BLaER1 treated with 17β-estradiol and CSF1 and Interleukin-3, amounts not matched to agents 10 nM and 100 nM (cell line): ENCODE data around the gene TSTD1.

Experiments
- H3K27ac ChIP-seq, 11 experiments: shearing (Covaris generic); formaldehyde crosslinking; 2 replicates each; pipeline ENCODE4 v1.8.1; 2022
- H3K27me3 ChIP-seq, 11 experiments: shearing (Covaris generic); formaldehyde crosslinking; 2 replicates each; pipeline ENCODE4 v1.8.1; 2022
- H3K36me3 ChIP-seq, 11 experiments: shearing (Covaris generic); formaldehyde crosslinking; 2 replicates each; pipeline ENCODE4 v1.8.1; 2022
- H3K4me1 ChIP-seq, 10 experiments: shearing (Covaris generic); formaldehyde crosslinking; 2 replicates each; pipeline ENCODE4 v1.8.1; 2022
- H3K4me2 ChIP-seq, 11 experiments: shearing (Covaris generic); formaldehyde crosslinking; 2 replicates each; pipeline ENCODE4 v1.8.1; 2022
- H3K4me3 ChIP-seq, 10 experiments: shearing (Covaris generic); formaldehyde crosslinking; 2 replicates each; pipeline ENCODE4 v1.8.1; 2022
- H3K9ac ChIP-seq, 11 experiments: shearing (Covaris generic); formaldehyde crosslinking; 2 replicates each; pipeline ENCODE4 v1.8.1; 2022
- H3K9me3 ChIP-seq, 11 experiments: shearing (Covaris generic); formaldehyde crosslinking; replicated peaks in 1 of 11; 2 replicates each; pipeline ENCODE4 v1.8.1; 2022
- H4K20me1 ChIP-seq, 11 experiments: shearing (Covaris generic); formaldehyde crosslinking; 2 replicates each; pipeline ENCODE4 v1.8.1; 2022
- Cebpa-rat ChIP-seq, 11 experiments: shearing (Covaris generic); IDR thresholded peaks; 2 replicates each; pipeline ENCODE4 v1.8.1; 2022

Gene TSTD1

DNA sequence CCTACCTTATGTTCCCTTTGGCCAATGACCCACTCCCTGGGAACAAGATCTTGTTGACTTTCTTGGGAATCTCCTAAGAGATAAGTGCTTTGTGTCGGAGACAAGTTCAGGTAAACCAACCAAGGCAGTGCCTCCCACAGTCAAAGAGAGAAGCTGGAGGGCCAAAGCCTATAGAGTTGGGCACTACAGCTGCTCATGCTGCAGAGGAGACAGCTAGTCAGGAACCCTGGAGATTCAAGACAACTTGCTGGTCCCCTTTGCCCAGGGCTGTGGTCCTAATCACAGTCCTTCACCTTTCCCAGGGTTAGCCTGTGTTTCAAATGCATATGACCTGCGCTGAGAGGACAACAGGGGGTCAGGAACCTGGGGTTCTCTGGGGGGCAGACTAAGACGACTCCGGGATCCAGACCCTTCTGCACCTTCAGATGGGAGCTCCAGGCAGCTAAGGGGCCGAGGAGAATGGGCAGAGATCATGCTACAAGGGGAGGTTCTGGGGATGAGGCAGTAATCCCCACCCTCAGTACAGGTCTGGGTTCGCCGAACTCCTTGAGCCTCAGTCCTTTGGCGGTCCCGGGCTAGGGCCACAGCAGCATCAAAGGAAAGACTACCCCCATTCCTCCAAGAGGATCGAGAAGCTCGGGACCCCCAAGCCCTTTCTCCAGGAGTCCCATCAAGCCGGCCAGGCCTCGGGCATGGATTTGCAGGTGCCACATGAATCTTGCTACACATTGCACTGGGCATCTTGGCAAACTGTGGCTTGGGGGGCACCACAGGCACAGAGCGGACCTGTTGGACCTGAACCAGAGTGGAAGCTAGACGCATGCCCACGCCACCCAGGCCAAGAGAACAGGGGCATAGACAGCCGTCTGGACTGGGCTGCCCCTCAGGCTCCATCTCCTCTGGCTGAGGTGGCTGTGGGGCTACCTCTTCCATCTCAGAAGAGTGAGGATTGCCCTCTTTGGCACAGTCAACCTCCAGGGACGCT, 9.0 kb upstream of the TSTD1 start:
- no peaks in the 10 kb centered on the region for H3K27me3 ChIP-seq
- H3K9me3 ChIP-seq: peaks cover 0 to 17% (median 0%) of the 10 kb centered on the region in 11 experiments; a peak in 3 of 22 replicates
- H3K4me3 ChIP-seq: peak overlapping the region in 6 of 10 experiments; percentile 39 to 93 (median 82); a peak in 7 of 20 replicates
- no peak for TF ChIP-seq Cebpa-rat (IDR thresholded peaks at IDR 0.05)
- H3K4me2 ChIP-seq: peak overlapping the region in 10 of 11 experiments; percentile 90 to 98 (median 94); a peak in 17 of 22 replicates
- H3K36me3 ChIP-seq: peaks cover 57 to 67% (median 61%) of the 10 kb centered on the region in 11 experiments
- peak overlapping the region in 6 of 11 experiments; percentile 92 to 96 (median 95); a peak in 12 of 22 replicates for H3K9ac ChIP-seq
- H4K20me1 ChIP-seq: peaks cover 0 to 12% (median 0%) of the 10 kb centered on the region in 11 experiments; a peak in 6 of 22 replicates
- peak overlapping the region; percentile 92 to 99 (median 97); a peak in 20 of 22 replicates for H3K27ac ChIP-seq
- H3K4me1 ChIP-seq: peaks cover 27 to 71% (median 45%) of the 10 kb centered on the region in 10 experiments

- Histone ChIP-seq H3K27ac (peak overlapping the region; percentile 92 to 99 (median 97)), H3K9me3 (peaks cover 0 to 17% (median 0%) of the 10 kb centered on the region in 11 experiments; a peak in 3 of 22 replicates), H3K36me3 (peaks cover 59 to 67% (median 62%) of the 10 kb centered on the region in 11 experiments), H4K20me1 (peaks cover 0 to 9% (median 0%) of the 10 kb centered on the region in 11 experiments; a peak in 3 of 22 replicates), H3K9ac (peak overlapping the region; percentile 92 to 97 (median 95); a peak in 21 of 22 replicates), H3K4me3 (peak overlapping the region; percentile 67 to 95 (median 89)), H3K27me3 (no peaks in the 10 kb centered on the region), H3K4me1 (peaks cover 37 to 76% (median 55%) of the 10 kb centered on the region in 10 experiments), H3K4me2 (peak overlapping the region; percentile 90 to 98 (median 94))
- no peak for TF ChIP-seq Cebpa-rat (IDR thresholded peaks at IDR 0.05)
These were observed 8.0 kb upstream of the TSTD1 start for GRCh38 chr1:161046605-161047228.

GRCh38 chr1:161045736-161046604, 7.2 kb upstream of the TSTD1 start, which contains the start of gene USF1:
Gene USF1, minus strand, starts transcription at chr1:161045977. Its CDS starts 2,702 bp downstream, at chr1:161043275.
- peaks cover 0 to 16% (median 0%) of the 10 kb centered on the region in 11 experiments; a peak in 3 of 22 replicates for H4K20me1 ChIP-seq
- peaks cover 0 to 13% (median 0%) of the 10 kb centered on the region in 11 experiments; a peak in 3 of 22 replicates for H3K9me3 ChIP-seq
- H3K4me3 ChIP-seq: peak within 1 kb of the TSS; percentile 67 to 95 (median 89)
- peak within 1 kb of the TSS; percentile 92 to 99 (median 97) for H3K27ac ChIP-seq
- H3K4me2 ChIP-seq: peak within 1 kb of the TSS; percentile 90 to 98 (median 95)
- peaks cover 38 to 80% (median 58%) of the 10 kb centered on the region in 10 experiments for H3K4me1 ChIP-seq
- peak within 1 kb of the TSS; percentile 92 to 97 (median 95) for H3K9ac ChIP-seq
- TF ChIP-seq Cebpa-rat (IDR thresholded peaks at IDR 0.05): no peak
- no peaks in the 10 kb centered on the region for H3K27me3 ChIP-seq
- H3K36me3 ChIP-seq: peaks cover 58 to 67% (median 62%) of the 10 kb centered on the region in 11 experiments

GRCh38 chr1:161044908-161045735, 6.4 kb upstream of the TSTD1 start:
- H3K9me3 ChIP-seq: peaks cover 0 to 8% (median 0%) of the 10 kb centered on the region in 11 experiments; a peak in 2 of 22 replicates
- H3K4me3 ChIP-seq: peak overlapping the region; percentile 67 to 95 (median 89)
- peak overlapping the region; percentile 92 to 97 (median 95) for H3K9ac ChIP-seq
- H4K20me1 ChIP-seq: peaks cover 0 to 17% (median 0%) of the 10 kb centered on the region in 11 experiments; a peak in 3 of 22 replicates
- TF ChIP-seq Cebpa-rat (IDR thresholded peaks at IDR 0.05): no peak
- no peaks in the 10 kb centered on the region for H3K27me3 ChIP-seq
- H3K36me3 ChIP-seq: peaks cover 58 to 67% (median 62%) of the 10 kb centered on the region in 11 experiments
- peaks cover 38 to 73% (median 56%) of the 10 kb centered on the region in 10 experiments for H3K4me1 ChIP-seq
- peak overlapping the region; percentile 92 to 99 (median 97) for H3K27ac ChIP-seq
- peak overlapping the region; percentile 90 to 98 (median 95) for H3K4me2 ChIP-seq

DNA sequence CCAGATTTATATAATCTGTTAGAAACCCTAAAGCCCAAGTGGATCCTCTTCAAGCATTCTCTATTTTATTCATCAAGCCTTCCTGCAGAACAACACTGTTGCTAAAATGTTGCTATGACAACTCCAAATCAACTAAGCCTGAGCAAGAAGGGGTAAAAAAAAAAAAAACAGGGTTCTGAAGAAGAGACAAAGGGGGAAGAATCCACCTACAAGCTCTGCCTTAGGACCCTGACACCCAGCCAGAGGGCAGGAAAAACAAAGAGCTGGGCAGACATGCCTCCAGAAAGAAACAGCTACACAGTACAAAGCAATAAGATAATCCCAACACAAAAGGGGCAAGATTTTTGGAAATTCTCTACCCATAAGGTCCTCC, 5.8 kb upstream of the TSTD1 start:
- H3K27ac ChIP-seq: peak overlapping the region; percentile 92 to 99 (median 97)
- H4K20me1 ChIP-seq: peaks cover 0 to 21% (median 3%) of the 10 kb centered on the region in 11 experiments; a peak in 8 of 22 replicates
- TF ChIP-seq Cebpa-rat (IDR thresholded peaks at IDR 0.05): no peak

GRCh38 chr1:161039546-161039945, 782 bp upstream of the TSTD1 start:
- no peaks in the 10 kb centered on the region for H3K27me3 ChIP-seq
- peak overlapping the region; percentile 95 to 99 (median 98) for H3K4me2 ChIP-seq
- peaks cover 0 to 27% (median 7%) of the 10 kb centered on the region in 11 experiments; a peak in 9 of 22 replicates for H4K20me1 ChIP-seq
- H3K9me3 ChIP-seq: no peaks in the 10 kb centered on the region
- peaks cover 71 to 86% (median 79%) of the 10 kb centered on the region in 10 experiments for H3K4me1 ChIP-seq
- no peak for TF ChIP-seq Cebpa-rat (IDR thresholded peaks at IDR 0.05)
- H3K27ac ChIP-seq: peak overlapping the region in 5 of 11 experiments; percentile 77 to 89 (median 89); a peak in 10 of 22 replicates
- H3K4me3 ChIP-seq: peak overlapping the region in 4 of 10 experiments; percentile 71 to 83 (median 72); a peak in 8 of 20 replicates
- peak overlapping the region in 7 of 11 experiments; percentile 16 to 88 (median 85); a peak in 8 of 22 replicates for H3K9ac ChIP-seq
- peaks cover 41 to 61% (median 45%) of the 10 kb centered on the region in 11 experiments for H3K36me3 ChIP-seq

More for the DNA sequence above, 5.8 kb upstream of the TSTD1 start:
- Histone ChIP-seq H3K4me2 (peak overlapping the region; percentile 90 to 98 (median 95)), H3K27me3 (no peaks in the 10 kb centered on the region), H3K9me3 (peaks cover 0 to 7% (median 0%) of the 10 kb centered on the region in 11 experiments; a peak in 2 of 22 replicates), H3K36me3 (peaks cover 58 to 67% (median 62%) of the 10 kb centered on the region in 11 experiments), H3K9ac (peak overlapping the region; percentile 92 to 97 (median 95)), H3K4me3 (peak overlapping the region; percentile 67 to 95 (median 89)), H3K4me1 (peaks cover 44 to 72% (median 57%) of the 10 kb centered on the region in 10 experiments)

GRCh38 chr1:161039154-161039545, 386 bp upstream of the TSTD1 start:
- H3K9ac ChIP-seq: peak overlapping the region; percentile 76 to 88 (median 83)
- no peaks in the 10 kb centered on the region for H3K27me3 ChIP-seq
- H3K4me2 ChIP-seq: peak overlapping the region; percentile 95 to 99 (median 98)
- H3K4me3 ChIP-seq: peak overlapping the region; percentile 66 to 88 (median 74)
- H3K27ac ChIP-seq: peak overlapping the region; percentile 36 to 89 (median 80); a peak in 20 of 22 replicates
- peaks cover 41 to 61% (median 45%) of the 10 kb centered on the region in 11 experiments for H3K36me3 ChIP-seq
- H4K20me1 ChIP-seq: peaks cover 0 to 27% (median 7%) of the 10 kb centered on the region in 11 experiments; a peak in 9 of 22 replicates
- no peaks in the 10 kb centered on the region for H3K9me3 ChIP-seq
- peaks cover 69 to 88% (median 78%) of the 10 kb centered on the region in 10 experiments for H3K4me1 ChIP-seq
- TF ChIP-seq Cebpa-rat (IDR thresholded peaks at IDR 0.05): no peak
